ENCODE measurements around the gene KCNK17.
"Not testable (repeated sequence)": the region's sequence is repeated elsewhere in the genome, so short reads cannot be mapped to it uniquely, and the experiment has no call there.

KCNK17 gene

GRCh38 chr6:39302011-39302410 is 12.2 kb downstream of the KCNK17 start:
- no peak for DNase-seq (ENCODE audit: low spot score)

DNA sequence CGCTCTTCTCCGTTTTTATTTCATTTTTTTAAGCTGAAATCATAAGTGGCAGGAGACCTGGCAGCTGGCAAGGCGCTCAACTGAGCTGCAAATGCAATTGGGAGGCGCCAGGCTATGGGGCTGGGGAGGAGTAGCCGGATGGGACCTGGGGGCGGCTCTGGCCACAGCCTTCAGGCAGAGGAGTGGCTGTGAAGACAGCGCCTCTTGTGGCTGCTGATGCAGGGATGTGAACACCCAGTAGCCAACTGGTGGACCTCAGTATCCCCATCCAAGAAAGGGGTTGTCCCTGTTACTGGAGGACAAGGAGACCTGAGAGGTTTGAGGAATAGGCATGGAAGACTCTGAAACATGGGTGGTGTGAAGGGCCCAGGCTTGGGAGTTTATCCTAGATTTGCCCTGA is 12.6 kb downstream of the KCNK17 start:
- DNase-seq (ENCODE audit: low spot score): peak; percentile 87

DNA sequence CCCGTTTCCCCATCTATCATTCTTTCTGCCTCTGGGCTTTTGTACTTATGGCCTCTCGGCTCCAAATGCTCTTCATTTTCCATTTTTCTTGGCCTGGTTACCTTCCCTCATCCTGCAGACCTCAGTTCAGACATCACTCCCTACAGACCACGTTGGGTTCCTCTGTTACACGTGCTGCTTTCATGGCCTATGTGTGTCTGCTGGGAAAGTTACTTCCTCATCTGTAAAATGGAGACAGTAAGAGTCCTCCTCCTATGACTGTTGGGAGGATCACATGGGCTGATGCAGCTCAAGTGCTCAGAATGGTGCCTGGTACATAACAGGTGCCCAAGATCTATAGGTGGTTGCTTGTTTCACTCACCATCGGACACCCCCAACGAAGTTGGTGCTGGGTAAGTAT is 13.5 kb downstream of the KCNK17 start:
- DNase-seq (ENCODE audit: low spot score): no peak

- no peak for DNase-seq (ENCODE audit: low spot score)
These were observed 16.2 kb downstream of the KCNK17 start for GRCh38 chr6:39298061-39298460.

- DNase-seq (ENCODE audit: low spot score): no peak
These were observed 17.2 kb downstream of the KCNK17 start for GRCh38 chr6:39296745-39297640.

- peak; percentile 38 for DNase-seq (ENCODE audit: low spot score)
These were observed 18.6 kb downstream of the KCNK17 start for GRCh38 chr6:39295611-39296011.

DNA sequence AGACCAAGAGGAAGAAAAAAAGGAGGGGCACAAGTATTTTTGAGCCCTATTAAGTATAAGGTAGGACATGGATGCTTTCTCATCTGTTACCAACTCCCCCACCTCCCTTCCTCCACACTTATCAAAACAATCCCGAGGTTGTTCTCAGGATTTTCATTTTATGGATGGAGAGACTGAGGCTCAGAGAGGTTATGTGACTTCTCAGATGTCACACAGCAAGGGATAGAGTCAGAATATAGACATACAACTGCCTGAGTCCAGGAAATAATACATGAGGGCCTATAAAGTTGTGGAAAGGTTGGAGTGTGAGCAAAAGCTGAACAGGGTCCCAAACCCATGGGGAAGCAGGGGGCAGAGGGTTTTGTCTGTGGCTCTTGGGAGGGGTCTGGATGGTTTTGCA is 19.3 kb downstream of the KCNK17 start:
- no peak for DNase-seq (ENCODE audit: low spot score)

DNA sequence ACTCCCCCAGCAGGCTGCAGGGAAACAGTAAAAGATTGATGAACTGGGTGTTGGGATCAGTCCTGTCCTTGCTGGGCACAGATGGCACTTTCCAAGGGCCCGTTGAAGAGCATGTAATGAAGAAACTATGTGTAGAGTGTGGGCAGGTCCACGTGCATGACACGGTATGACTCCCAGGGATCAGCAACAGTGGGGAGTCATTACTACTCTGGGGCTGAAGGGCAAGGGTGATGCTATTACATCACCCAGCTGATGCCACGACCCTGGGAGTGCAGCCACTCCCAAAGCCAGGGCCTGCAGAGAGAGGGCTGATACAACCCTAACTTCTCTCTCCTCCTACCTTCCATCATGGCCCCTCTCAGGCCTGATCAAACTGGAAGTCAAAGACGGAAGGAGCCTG is 20.1 kb downstream of the KCNK17 start:
- no peak for DNase-seq (ENCODE audit: low spot score)

- no peak for DNase-seq (ENCODE audit: low spot score)
These were observed 21.6 kb downstream of the KCNK17 start for GRCh38 chr6:39292637-39293036.

DNA sequence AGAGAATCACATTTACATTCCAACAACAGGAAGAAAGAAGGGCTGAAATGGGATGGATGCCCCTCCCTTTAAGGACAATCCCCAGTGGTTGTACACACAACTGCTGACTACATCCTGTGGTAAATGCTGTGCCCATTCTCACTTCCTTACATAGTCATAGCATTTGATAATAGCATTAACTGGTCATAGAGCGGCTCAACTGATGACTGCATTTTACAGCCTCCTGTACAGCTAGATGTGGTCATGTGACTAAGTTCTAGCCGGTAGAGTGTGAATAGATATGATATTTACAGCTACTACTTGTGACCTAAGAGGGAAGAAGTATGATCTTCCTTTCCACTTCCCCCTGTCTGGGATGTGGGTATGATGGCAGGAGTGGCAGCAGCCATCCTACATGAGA is 24.7 kb downstream of the KCNK17 start:
- DNase-seq (ENCODE audit: low spot score): no peak

DNA sequence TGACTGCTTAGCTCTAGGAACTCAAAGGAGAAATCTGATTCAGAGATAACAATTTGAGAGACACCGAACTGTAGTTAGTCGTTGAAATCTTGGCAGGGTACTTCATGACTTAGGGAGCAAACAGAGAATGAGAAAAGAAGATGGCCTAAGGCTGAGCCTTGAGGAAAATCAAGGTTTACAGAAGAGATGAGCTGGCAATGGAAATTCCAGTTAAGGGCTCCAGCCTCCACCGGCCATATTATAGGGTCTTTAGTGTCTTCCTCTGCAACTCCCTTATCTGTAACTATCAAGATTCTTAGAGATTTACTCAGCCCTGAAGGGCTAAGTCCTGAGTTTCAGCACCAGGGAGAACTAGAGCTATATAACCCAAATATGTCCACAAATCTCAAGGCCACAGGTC is 26.6 kb downstream of the KCNK17 start:
- no peak for DNase-seq (ENCODE audit: low spot score)

DNA sequence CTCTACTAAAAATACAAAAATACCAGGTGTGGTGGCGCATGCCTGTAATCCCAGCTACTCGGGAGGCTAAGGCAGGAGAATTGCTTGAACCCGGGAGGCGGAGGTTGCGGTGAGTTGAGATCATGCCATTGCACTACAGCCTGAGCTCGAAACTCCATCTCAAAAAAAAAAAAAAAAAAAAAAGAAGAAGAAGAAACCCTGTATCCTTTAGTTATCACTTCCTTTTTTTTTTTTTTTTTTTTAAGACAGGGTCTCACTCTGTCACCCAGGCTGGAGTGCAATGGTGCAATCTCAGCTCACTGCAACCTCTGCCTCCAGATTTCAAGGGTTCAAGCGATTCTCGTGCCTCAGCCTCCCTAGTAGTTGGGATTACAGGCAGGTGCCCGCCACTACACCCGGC is 27.6 kb downstream of the KCNK17 start:
- not testable (repeated sequence) for DNase-seq (ENCODE audit: low spot score)

DNA sequence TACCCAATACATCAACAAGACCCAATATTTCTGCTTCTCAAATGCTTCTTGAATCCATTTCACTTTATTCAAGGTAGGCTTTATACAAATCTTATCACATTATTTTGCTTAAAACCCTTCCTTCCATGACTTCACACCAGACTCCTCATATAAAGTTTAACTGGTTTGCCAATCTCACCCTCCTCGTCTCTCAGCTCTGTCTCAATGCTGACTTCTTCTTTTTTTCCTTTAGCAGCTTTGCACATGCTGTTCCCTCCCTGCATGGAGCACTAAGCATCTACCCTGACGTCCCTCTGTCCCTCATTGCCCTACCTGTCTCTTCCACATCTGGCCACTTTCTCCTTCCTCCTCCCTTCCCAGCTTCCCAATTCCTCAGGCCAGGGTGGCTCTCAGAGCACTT is 31.4 kb downstream of the KCNK17 start:
- DNase-seq (ENCODE audit: low spot score): no peak

DNA sequence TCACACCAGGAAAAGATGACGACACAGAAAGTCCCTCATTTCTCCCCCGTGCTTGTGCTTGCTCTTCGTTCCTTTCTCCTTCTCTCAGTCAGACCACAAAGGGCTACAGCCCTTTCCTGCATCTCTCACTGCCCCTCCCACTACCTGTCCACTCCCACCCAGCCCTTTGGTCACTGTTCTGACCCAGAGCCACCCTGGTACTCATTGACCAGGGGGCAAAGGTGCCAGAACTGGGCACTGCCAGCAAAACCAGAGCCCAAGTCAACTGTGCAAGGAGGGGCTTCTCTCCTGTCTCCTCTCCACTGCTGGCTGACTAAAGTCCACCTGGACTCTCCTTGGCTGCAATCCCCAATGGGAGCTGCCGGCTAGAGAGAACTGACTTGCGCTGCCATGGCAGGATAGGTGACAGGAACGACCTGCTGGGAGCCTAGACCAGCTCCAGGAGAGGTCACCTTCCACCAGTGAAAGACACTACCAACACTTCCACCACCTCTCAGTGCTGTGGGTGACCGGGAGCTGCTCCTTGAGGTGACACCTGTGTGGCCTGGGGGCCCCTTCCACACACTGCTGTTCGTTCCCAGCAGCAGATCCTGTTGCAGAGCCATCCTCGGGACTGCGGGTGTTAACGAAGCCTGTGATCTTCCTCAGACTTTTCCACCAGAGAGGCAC is 32.8 kb downstream of the KCNK17 start:
- no peak for DNase-seq (ENCODE audit: low spot score)

- no peak for DNase-seq (ENCODE audit: low spot score)
These were observed 33.9 kb downstream of the KCNK17 start for GRCh38 chr6:39280247-39280731.

- DNase-seq (ENCODE audit: low spot score): no peak
These were observed 34.7 kb downstream of the KCNK17 start for GRCh38 chr6:39279539-39279938.

DNA sequence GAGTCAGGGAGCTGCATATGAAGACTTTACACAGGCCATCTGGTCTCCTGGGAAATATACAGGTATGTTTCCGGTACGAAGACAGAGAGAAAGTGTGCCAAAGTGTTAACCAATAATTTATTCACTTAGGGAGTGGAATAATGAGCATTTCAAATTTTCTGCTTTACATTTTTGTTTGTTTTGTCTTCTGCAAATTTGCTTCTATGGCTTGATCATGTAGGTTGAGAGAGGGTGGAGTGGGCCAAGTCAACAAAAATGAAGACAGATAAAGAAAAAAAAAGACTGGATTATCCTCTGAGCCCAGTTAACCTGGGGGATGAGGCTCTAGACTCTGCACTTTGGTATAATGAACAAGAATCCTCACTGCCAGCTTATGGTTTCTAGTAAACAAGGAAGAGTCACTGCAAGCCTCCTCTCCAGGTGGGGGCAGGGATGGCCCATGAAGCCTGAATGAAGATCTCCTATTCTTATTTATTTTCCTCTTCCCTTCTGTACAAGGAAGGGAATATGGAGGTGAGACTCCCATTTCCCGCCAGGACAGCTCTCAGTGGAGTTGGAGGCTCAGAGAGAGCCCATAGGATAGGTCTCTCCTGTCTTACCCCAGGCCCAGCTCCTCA is 37.7 kb downstream of the KCNK17 start:
- no peak for DNase-seq (ENCODE audit: low spot score)

DNA sequence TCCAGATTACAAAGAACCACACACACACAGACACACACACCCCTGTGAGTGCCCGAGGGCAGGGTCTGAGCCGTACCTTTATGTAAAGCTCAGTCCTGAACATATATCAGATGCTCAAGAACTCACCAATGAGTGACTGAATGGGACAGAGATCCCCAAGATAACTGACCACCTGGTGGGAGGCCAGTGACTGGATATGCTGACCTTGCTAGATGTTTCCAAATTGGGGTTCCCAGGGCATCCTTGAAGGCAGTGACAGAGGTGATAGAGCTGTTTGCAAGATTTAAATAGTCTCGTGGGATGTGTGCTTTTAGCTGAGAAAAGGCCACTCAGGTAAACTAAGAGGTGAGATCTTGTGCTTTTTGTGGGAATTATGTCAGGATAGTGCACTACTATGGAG is 39.3 kb downstream of the KCNK17 start:
- DNase-seq (ENCODE audit: low spot score): no peak

- no peak for DNase-seq (ENCODE audit: low spot score)
These were observed 39.7 kb downstream of the KCNK17 start for GRCh38 chr6:39274471-39274870.

DNA sequence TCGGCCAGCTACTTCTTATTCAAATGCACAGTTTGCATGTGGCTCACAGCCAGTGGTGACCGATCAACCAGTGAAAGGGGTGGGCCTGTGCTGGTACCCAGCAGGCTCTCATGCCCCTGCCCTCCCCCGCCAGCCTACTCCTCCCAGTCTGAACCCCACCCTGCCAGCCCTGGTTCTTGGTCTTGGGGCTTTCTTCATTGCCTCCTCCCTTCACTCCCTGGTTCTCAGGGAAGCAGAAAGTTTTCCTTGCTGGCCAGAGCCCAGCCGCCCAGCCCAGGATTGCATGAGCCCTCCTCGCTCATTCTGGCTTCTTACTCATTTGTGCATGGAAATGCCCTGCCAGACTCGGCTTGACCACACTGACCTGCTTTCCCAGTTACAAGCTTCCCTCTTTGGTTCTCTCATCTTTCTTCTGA is 40.8 kb downstream of the KCNK17 start:
- peak; percentile 66 for DNase-seq (ENCODE audit: low spot score)

DNA sequence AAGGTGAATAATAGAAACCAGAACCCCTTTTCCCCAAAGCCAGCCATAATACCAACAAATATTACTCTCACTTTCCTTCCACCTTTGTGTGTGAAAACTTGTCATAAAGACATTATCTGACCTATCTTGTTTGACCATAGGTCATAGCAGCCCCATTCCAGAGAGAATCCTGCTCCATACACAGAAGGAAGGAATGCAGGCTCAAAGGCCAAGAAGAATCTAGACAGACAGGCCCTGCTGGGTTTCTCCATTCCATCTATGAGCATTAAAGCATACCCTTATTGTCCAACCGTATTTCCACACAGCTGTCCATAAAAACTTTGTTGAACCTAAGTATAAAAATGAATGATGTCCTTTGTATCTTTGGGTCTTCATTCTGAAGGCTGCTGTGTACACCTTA is 44.3 kb downstream of the KCNK17 start:
- no peak for DNase-seq (ENCODE audit: low spot score)

DNA sequence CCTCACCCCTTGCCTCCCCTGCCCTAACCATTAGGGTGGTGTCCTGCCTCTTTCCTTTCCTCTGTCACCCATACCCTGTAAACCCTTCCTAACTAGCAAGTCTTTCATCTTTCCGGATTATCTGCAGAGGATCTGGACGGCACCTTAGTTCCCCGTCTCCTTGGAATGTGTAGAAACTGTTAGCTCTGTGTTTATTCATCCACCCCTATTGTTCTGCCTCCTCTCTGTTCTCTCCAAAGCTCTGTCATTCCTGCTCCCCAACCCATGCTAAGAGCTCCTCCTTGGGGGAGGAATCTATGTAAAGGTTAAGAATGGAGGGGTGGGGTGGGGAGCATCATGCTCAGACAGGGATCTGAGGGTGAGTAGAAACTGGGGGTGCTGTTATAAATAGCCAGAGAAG is 45.5 kb downstream of the KCNK17 start:
- DNase-seq (ENCODE audit: low spot score): peak; percentile 42

GRCh38 chr6:39268171-39268570 is 46.0 kb downstream of the KCNK17 start:
- no peak for DNase-seq (ENCODE audit: low spot score)

All from iPS-NIHi11 (cell line).